ENCODE results near the gene COL4A1.

The COL4A1 gene

DNA sequence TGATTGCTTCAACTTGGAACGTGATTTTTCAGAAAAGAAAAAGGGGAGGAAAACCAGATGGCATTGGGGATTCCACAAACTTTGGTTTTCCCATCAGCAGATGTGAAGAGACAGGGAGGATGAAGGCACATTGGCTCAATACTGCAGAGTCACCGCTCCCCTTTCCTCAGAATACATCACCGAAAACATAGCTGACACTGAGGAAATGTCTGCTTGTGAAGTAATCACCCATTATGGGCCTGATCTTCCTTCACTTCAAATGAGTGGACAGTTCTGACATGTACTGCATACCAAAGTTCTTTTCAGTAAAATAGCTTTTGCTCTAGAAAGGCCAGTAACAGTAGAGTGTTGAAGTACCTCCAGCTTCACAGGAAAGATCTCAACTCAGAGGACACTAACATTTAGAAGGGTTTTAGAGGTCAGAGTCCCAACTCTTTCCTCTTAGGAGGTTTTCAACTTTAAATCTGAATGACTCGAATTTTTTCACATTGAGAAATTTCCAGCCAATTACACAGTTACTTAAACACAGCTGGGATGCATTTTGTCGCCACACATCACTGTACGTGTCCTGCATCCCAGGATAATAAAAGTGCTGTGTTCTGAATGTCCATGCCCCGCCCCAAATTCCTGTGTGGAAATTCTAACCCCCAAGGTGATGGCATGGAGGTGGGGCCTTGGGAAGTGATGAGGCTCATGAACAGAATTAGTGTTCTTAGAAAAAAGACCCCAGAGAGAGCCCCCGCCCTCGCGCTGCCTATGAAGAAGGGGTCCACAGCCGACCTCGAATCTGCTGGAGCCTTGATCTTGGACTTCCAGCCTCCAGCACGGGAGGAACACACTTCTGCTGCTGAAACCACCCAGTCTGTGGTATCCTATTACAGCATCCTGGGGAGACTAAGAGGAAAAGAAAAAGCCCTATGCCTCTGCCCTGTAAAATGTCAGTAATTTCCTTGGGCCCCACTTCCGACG is 77.7 kb downstream of the COL4A1 start:
- no peak for DNase-seq (ENCODE audit: low read depth, low spot score)

DNA sequence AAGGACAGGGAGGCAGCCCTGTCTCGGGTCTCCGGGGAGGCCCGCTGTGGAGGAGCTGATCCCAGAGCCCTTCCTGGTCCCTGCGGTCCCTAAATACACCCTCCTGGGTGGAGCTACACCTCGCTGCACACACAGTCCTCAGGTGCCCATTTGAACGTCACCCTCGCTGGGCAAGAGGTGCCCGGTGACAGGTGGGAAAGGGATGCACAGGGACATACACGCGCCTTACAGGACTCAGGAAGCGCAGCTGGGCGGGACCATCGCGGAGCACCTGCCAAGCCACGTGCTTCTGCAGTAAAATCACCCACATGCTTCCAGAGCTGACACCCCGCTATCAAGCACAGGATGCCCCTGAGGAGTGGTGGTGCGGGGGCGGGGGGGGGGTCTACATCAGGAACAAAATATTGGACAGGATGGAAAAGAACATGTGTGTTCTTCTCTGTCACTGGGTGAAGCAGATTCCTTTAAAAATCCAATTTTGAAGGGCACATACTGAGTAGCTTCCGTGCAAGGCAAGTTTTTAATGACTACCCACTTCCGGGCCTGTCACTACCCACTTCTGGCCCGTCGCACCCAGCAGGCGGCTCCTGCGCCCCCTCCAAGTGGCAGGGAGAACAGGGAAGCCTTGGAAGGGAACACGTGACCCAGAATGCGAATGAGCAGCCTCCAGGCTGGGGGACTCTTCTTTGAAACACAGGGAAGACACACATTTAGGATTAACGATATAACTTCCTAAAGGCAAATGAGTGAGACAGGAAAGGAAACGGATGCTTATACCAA is 78.9 kb downstream of the COL4A1 start:
- peaks cover 3% of the 10 kb centered on the region for H3K36me3 ChIP-seq (ENCODE audit: insufficient read depth, insufficient read length, low read length)
- H3K9me3 ChIP-seq (ENCODE audit: insufficient read depth, low read length) = no peaks in the 10 kb centered on the region
- DNase-seq (ENCODE audit: low read depth, low spot score) = no peak
- H3K27me3 ChIP-seq (ENCODE audit: insufficient read depth, insufficient read length) = no peaks in the 10 kb centered on the region
- H3K4me3 ChIP-seq (ENCODE audit: insufficient read length, low read depth) = no peak overlapping the region
- no peaks in the 10 kb centered on the region for H3K4me1 ChIP-seq (ENCODE audit: insufficient read depth, insufficient read length)
- H3K9ac ChIP-seq (ENCODE audit: insufficient read length, low read depth) = no peak overlapping the region
- TF ChIP-seq YY1 (IDR thresholded peaks at IDR 0.05; ENCODE audit: insufficient read depth, insufficient read length) = no peak
- TF ChIP-seq ZNF274 (IDR thresholded peaks at IDR 0.05; ENCODE audit: low read depth, low read length) = no peak
- TF ChIP-seq SUZ12 (IDR thresholded peaks at IDR 0.05; ENCODE audit: extremely low read depth, insufficient read depth, insufficient read length) = no peak

More for the DNA sequence above, 77.7 kb downstream of the COL4A1 start:
- Histone ChIP-seq H3K4me1 (ENCODE audit: insufficient read depth, insufficient read length) (no peaks in the 10 kb centered on the region), H3K9me3 (ENCODE audit: insufficient read depth, low read length) (no peaks in the 10 kb centered on the region), H3K9ac (ENCODE audit: insufficient read length, low read depth) (no peak overlapping the region), H3K4me3 (ENCODE audit: insufficient read length, low read depth) (no peak overlapping the region), H3K27me3 (ENCODE audit: insufficient read depth, insufficient read length) (no peaks in the 10 kb centered on the region), H3K36me3 (ENCODE audit: insufficient read depth, insufficient read length, low read length) (peaks cover 3% of the 10 kb centered on the region)
- TF ChIP-seq ZNF274 (IDR thresholded peaks at IDR 0.05; ENCODE audit: low read depth, low read length) = no peak
- no peak for TF ChIP-seq SUZ12 (IDR thresholded peaks at IDR 0.05; ENCODE audit: extremely low read depth, insufficient read depth, insufficient read length)
- no peak for TF ChIP-seq YY1 (IDR thresholded peaks at IDR 0.05; ENCODE audit: insufficient read depth, insufficient read length)

DNA sequence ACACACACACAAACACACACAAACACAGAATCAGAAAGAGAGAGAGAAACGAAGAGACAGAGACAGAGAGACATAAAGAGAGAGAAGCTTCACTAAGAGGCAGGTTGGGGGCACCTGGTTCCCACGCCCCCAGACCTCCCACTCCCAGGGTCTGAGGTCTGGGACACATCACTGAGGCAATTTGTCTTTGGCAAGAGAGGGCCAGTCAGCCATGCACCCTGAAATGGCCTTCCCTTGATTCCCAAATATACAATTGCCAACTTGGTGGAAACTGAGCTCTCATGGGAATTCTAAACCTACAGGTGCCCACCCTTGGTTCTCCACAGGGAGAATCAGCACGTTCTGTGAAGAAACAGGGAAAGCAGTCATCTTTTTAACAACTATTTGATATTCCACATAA is 79.5 kb downstream of the COL4A1 start:
- no peaks in the 10 kb centered on the region for H3K27me3 ChIP-seq (ENCODE audit: insufficient read depth, insufficient read length)
- H3K4me3 ChIP-seq (ENCODE audit: insufficient read length, low read depth) = no peak overlapping the region
- TF ChIP-seq SUZ12 (IDR thresholded peaks at IDR 0.05; ENCODE audit: extremely low read depth, insufficient read depth, insufficient read length) = no peak
- no peak for TF ChIP-seq ZNF274 (IDR thresholded peaks at IDR 0.05; ENCODE audit: low read depth, low read length)
- no peak for TF ChIP-seq YY1 (IDR thresholded peaks at IDR 0.05; ENCODE audit: insufficient read depth, insufficient read length)
- H3K9me3 ChIP-seq (ENCODE audit: insufficient read depth, low read length) = no peaks in the 10 kb centered on the region
- peaks cover 3% of the 10 kb centered on the region for H3K36me3 ChIP-seq (ENCODE audit: insufficient read depth, insufficient read length, low read length)
- no peaks in the 10 kb centered on the region for H3K4me1 ChIP-seq (ENCODE audit: insufficient read depth, insufficient read length)
- no peak overlapping the region for H3K9ac ChIP-seq (ENCODE audit: insufficient read length, low read depth)
- no peak for DNase-seq (ENCODE audit: low read depth, low spot score)

DNA sequence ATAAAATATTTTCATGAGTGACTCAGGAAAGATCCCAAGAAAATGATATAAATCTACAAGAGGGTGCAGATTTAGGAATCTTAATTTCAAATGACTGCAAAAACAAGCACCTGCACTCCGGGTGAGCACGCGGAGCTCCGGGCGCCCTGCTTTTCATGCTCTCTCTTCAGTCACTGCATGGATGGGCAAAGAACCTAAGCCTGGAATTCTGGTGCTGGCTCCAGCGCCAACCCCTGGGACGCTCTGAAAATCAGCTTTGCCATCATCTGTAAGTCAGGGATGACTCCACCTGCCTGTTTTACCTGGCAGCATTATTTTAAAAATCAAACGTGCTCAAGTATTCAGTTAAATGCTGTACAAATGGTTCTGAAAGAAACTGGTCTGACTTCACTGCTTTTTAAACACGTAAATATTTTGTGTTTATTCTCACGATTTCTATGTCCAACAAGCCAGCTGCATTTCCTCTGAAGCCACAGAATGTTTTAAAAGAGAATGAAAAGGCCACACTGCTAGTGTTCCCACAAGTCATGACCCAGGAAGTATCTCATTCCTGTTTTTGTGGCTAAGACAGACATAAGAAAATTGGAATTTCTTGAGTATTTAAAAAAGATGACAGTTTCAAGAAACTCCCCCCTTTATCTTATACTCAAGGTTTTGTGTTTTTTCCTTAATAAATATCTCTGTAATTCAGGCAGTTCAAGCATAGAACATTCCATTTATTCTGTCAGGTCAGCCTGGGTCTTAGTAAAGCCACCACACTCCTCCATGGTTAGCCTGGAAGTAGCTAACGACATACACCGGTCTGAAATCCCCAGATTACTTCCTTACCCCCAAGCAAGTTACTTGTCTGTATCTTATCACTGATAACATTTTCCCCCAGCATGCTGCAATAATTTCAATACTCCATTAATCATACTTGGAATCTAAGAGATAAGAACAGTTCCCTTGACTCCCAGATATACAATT is 81.1 kb downstream of the COL4A1 start:
- H3K9me3 ChIP-seq (ENCODE audit: insufficient read depth, low read length) = no peaks in the 10 kb centered on the region
- DNase-seq (ENCODE audit: low read depth, low spot score) = no peak
- H3K27me3 ChIP-seq (ENCODE audit: insufficient read depth, insufficient read length) = no peaks in the 10 kb centered on the region
- TF ChIP-seq SUZ12 (IDR thresholded peaks at IDR 0.05; ENCODE audit: extremely low read depth, insufficient read depth, insufficient read length) (no peak), YY1 (IDR thresholded peaks at IDR 0.05; ENCODE audit: insufficient read depth, insufficient read length) (no peak), ZNF274 (IDR thresholded peaks at IDR 0.05; ENCODE audit: low read depth, low read length) (no peak)
- H3K36me3 ChIP-seq (ENCODE audit: insufficient read depth, insufficient read length, low read length) = peaks cover 3% of the 10 kb centered on the region
- H3K9ac ChIP-seq (ENCODE audit: insufficient read length, low read depth) = no peak overlapping the region
- H3K4me1 ChIP-seq (ENCODE audit: insufficient read depth, insufficient read length) = no peaks in the 10 kb centered on the region
- no peak overlapping the region for H3K4me3 ChIP-seq (ENCODE audit: insufficient read length, low read depth)

DNA sequence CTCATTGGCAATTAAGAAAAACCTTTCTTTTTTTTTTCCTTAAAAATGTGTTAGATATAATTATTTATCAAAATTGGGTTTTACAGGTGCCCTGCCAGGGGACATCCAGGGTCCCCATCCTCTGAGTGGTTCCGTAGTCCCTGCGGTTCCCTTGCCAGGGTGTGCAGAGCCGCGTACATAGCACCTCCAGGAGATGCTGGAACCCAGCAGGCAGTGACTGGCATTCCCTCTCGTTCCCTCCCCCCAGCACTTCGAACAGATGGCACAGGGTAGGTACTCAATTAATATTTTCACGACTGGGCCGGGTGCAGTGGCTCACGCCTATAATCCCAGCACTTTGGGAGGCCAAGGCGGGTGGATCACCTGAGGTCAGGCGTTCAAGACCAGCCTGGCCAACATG is 82.0 kb downstream of the COL4A1 start:
- Histone ChIP-seq H3K4me1 (ENCODE audit: insufficient read depth, insufficient read length) (no peaks in the 10 kb centered on the region), H3K9me3 (ENCODE audit: insufficient read depth, low read length) (no peaks in the 10 kb centered on the region), H3K4me3 (ENCODE audit: insufficient read length, low read depth) (no peak overlapping the region), H3K27me3 (ENCODE audit: insufficient read depth, insufficient read length) (no peaks in the 10 kb centered on the region), H3K36me3 (ENCODE audit: insufficient read depth, insufficient read length, low read length) (peaks cover under 1% of the 10 kb centered on the region), H3K9ac (ENCODE audit: insufficient read length, low read depth) (no peak overlapping the region)
- no peak for DNase-seq (ENCODE audit: low read depth, low spot score)
- no peak for TF ChIP-seq SUZ12 (IDR thresholded peaks at IDR 0.05; ENCODE audit: extremely low read depth, insufficient read depth, insufficient read length)
- no peak for TF ChIP-seq YY1 (IDR thresholded peaks at IDR 0.05; ENCODE audit: insufficient read depth, insufficient read length)
- no peak for TF ChIP-seq ZNF274 (IDR thresholded peaks at IDR 0.05; ENCODE audit: low read depth, low read length)

DNA sequence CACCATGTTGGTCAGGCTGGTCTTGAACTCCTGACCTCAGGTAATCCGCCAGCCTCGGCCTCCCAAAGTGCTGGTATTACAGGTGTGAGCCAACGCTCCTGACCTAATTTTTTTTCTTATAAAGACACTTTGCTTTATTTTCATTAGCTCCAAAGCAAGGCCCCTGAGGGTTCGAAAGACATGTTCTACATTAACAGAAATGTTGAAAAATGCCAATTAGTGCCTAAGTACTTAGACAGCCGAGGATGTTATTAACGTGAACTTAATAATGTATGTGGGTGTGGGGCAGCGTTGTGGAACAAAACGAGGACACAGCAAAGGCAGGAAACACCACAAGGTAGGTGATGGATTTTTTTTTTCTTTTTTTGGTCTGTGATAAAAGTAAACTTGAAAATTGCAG is 82.4 kb downstream of the COL4A1 start:
- H3K4me1 ChIP-seq (ENCODE audit: insufficient read depth, insufficient read length) = no peaks in the 10 kb centered on the region
- no peak overlapping the region for H3K9ac ChIP-seq (ENCODE audit: insufficient read length, low read depth)
- no peaks in the 10 kb centered on the region for H3K36me3 ChIP-seq (ENCODE audit: insufficient read depth, insufficient read length, low read length)
- no peaks in the 10 kb centered on the region for H3K9me3 ChIP-seq (ENCODE audit: insufficient read depth, low read length)
- H3K27me3 ChIP-seq (ENCODE audit: insufficient read depth, insufficient read length) = no peaks in the 10 kb centered on the region
- no peak overlapping the region for H3K4me3 ChIP-seq (ENCODE audit: insufficient read length, low read depth)
- TF ChIP-seq SUZ12 (IDR thresholded peaks at IDR 0.05; ENCODE audit: extremely low read depth, insufficient read depth, insufficient read length) = no peak
- no peak for TF ChIP-seq YY1 (IDR thresholded peaks at IDR 0.05; ENCODE audit: insufficient read depth, insufficient read length)
- no peak for TF ChIP-seq ZNF274 (IDR thresholded peaks at IDR 0.05; ENCODE audit: low read depth, low read length)
- no peak for DNase-seq (ENCODE audit: low read depth, low spot score)
